GM18505 (cell line): ENCODE measurements around the gene SACS.

ENCODE experiments used
- ATAC-seq: cut with Tn5 transposase; IDR thresholded peaks from one replicate; pipeline ENCODE4 v1.9.1; 2021; ENCODE audit not compliant: unreplicated experiment
- POLR2A ChIP-seq: IDR thresholded peaks from 4 replicates; pipeline ENCODE4 v1.6.1; 2011; ENCODE audit warnings: borderline replicate concordance; ENCODE audit not compliant: insufficient read depth, insufficient read length; ENCODE audit errors: extremely low read depth

Gene SACS

GRCh38 chr13:23292586-23292985, 140.9 kb downstream of the SACS start:
- no peak for TF ChIP-seq POLR2A

GRCh38 chr13:23289917-23290357, 143.6 kb downstream of the SACS start:
- no peak for ATAC-seq
- no peak for TF ChIP-seq POLR2A

More at GRCh38 chr13:23292586-23292985, 140.9 kb downstream of the SACS start:
- no peak for ATAC-seq

GRCh38 chr13:23288995-23289394, 144.5 kb downstream of the SACS start:
- no peak for ATAC-seq
- no peak for TF ChIP-seq POLR2A

- ATAC-seq = no peak
Measured at GRCh38 chr13:23288564-23288963, 144.9 kb downstream of the SACS start.

GRCh38 chr13:23279321-23279720, 154.2 kb downstream of the SACS start:
- no peak for ATAC-seq
- no peak for TF ChIP-seq POLR2A

More at GRCh38 chr13:23288564-23288963, 144.9 kb downstream of the SACS start:
- TF ChIP-seq POLR2A = no peak
